GM23338 (cell line): ENCODE results near the gene ARL5A.

Experiments
- CREB1 ChIP-seq: fragments of 250-450 bp; sonication (Bioruptor Pico); IDR thresholded peaks from 2 replicates; pipeline ENCODE4 v1.5.0; 2020; ENCODE audit warnings: low read depth, mild to moderate bottlenecking, moderate library complexity
- CTCF ChIP-seq, 2 experiments: fragments of 200-600 bp in 1 of 2; sonication (generic) in 1 of 2; conservative IDR thresholded peaks; 2 replicates each; pipeline versions ENCODE4 v1.5.1 to v1.6.1; 2016 to 2017; ENCODE audit warnings: antibody characterized with exemption in 2 of 2, low read depth in 2 of 2, mild to moderate bottlenecking in 2 of 2, moderate library complexity in 1 of 2
- EZH2 ChIP-seq: fragments of 200-600 bp; sonication (generic); IDR thresholded peaks from one replicate; pipeline ENCODE4 v1.8.0; 2017; ENCODE audit warnings: antibody characterized with exemption, mild to moderate bottlenecking, low read depth; ENCODE audit not compliant: unreplicated experiment
- EZH2phosphoT487 ChIP-seq: fragments of 200-600 bp; sonication (generic); IDR thresholded peaks from one replicate; pipeline ENCODE4 v1.8.1; 2018; ENCODE audit warnings: antibody characterized with exemption; ENCODE audit not compliant: unreplicated experiment
- POLR2AphosphoS5 ChIP-seq: IDR thresholded peaks from 2 replicates; pipeline ENCODE4 v1.6.1; 2016; ENCODE audit warnings: antibody characterized with exemption, low read depth
- REST ChIP-seq: IDR thresholded peaks from one replicate; pipeline ENCODE4 v1.6.1; 2018; ENCODE audit warnings: antibody characterized with exemption; ENCODE audit not compliant: unreplicated experiment

- TF ChIP-seq CTCF (conservative IDR thresholded peaks at IDR 0.05; ENCODE audit: low read depth in 2 of 2) (no peak), EZH2phosphoT487 (no peak), REST (no peak), EZH2 (no peak), CREB1 (CRISPR knock-in tag) (no peak), POLR2AphosphoS5 (no peak)
Observed at GRCh38 chr2:151849413-151850010, 21.3 kb upstream of the ARL5A start.
